ENCODE results near the gene LTO1.

- TF ChIP-seq YY1 (IDR thresholded peaks at IDR 0.05; ENCODE audit: insufficient read depth, insufficient read length) (no peak), ZNF274 (IDR thresholded peaks at IDR 0.05; ENCODE audit: low read depth, low read length) (no peak)
Measured at GRCh38 chr11:69662806-69663205, 12.3 kb downstream of the LTO1 start.
